ENCODE measurements around the gene TCF21.
A peak's percentile ranks its signal among the peaks of the same experiment; 100 is the strongest.
"Not testable (repeated sequence)": the region's sequence is repeated elsewhere in the genome, so short reads cannot be mapped to it uniquely, and the experiment has no call there.

The TCF21 gene

GRCh38 chr6:133890711-133891148 lies 1.8 kb downstream of the TCF21 start:
- no peak for DNase-seq

- peak; percentile 59 for DNase-seq
These were observed 2.4 kb downstream of the TCF21 start for GRCh38 chr6:133891149-133891926.

- no peak for DNase-seq
These were observed 3.3 kb downstream of the TCF21 start for GRCh38 chr6:133891927-133892812.

GRCh38 chr6:133892813-133893691 lies 4.1 kb downstream of the TCF21 start:
- DNase-seq = no peak

- DNase-seq = no peak
These were observed 5.0 kb downstream of the TCF21 start for GRCh38 chr6:133893946-133894345.

- no peak for DNase-seq
These were observed 5.5 kb downstream of the TCF21 start for GRCh38 chr6:133894369-133894768.

GRCh38 chr6:133894795-133895358 lies 6.0 kb downstream of the TCF21 start:
- no peak for DNase-seq

GRCh38 chr6:133895573-133896343 lies 6.8 kb downstream of the TCF21 start:
- DNase-seq = no peak

GRCh38 chr6:133896344-133896721 lies 7.4 kb downstream of the TCF21 start:
- no peak for DNase-seq

GRCh38 chr6:133898263-133898662 lies 9.3 kb downstream of the TCF21 start:
- DNase-seq = no peak

- no peak for DNase-seq
These were observed 10.6 kb downstream of the TCF21 start for GRCh38 chr6:133899556-133899955.

GRCh38 chr6:133903855-133904254 lies 14.9 kb downstream of the TCF21 start:
- no peak for DNase-seq

GRCh38 chr6:133906050-133906449 lies 17.1 kb downstream of the TCF21 start:
- DNase-seq = no peak

- DNase-seq = peak; percentile 88
These were observed 27.8 kb downstream of the TCF21 start for GRCh38 chr6:133916650-133917151.

- no peak for DNase-seq
These were observed 28.9 kb downstream of the TCF21 start for GRCh38 chr6:133917781-133918180.

GRCh38 chr6:133918208-133918930 lies 29.5 kb downstream of the TCF21 start:
- no peak for DNase-seq

GRCh38 chr6:133919362-133919761 lies 30.4 kb downstream of the TCF21 start:
- no peak for DNase-seq

- DNase-seq = peak; percentile 76
These were observed 32.4 kb downstream of the TCF21 start for GRCh38 chr6:133921249-133921859.

GRCh38 chr6:133923938-133924593 lies 35.2 kb downstream of the TCF21 start:
- DNase-seq = peak; percentile 77

GRCh38 chr6:133931221-133931620 lies 42.3 kb downstream of the TCF21 start:
- DNase-seq = not testable (repeated sequence)

Data from NCI-H1105 (cell line).